Hematopoietic multipotent progenitor cell treated with erythropoietin and hydrocortisone succinate and interleukin-3 and kit ligand, for 17 days (in vitro differentiated cells): Measurements from ENCODE around the gene ARHGEF37.

ENCODE experiments used
- DNase-seq: peaks from one replicate; pipeline ENCODE4 v3.0.0-alpha.2; 2015; ENCODE audit warnings: low spot score

The ARHGEF37 gene

GRCh38 chr5:149628846-149629388 is 47.6 kb downstream of the ARHGEF37 start:
- no peak for DNase-seq

- DNase-seq: no peak
Measured at GRCh38 chr5:149629421-149629820, 48.1 kb downstream of the ARHGEF37 start.

- DNase-seq: no peak
Measured at GRCh38 chr5:149630337-149630736, 49.0 kb downstream of the ARHGEF37 start.

- no peak for DNase-seq
Measured at GRCh38 chr5:149631506-149631905, 50.2 kb downstream of the ARHGEF37 start.

GRCh38 chr5:149632311-149633251 is 51.3 kb downstream of the ARHGEF37 start:
- peak; percentile 65 for DNase-seq

GRCh38 chr5:149633476-149634350 is 52.4 kb downstream of the ARHGEF37 start:
- no peak for DNase-seq

- DNase-seq: no peak
Measured at GRCh38 chr5:149635394-149635793, 54.1 kb downstream of the ARHGEF37 start.

GRCh38 chr5:149636191-149636860 is 55.0 kb downstream of the ARHGEF37 start:
- DNase-seq: no peak

- peak; percentile 76 for DNase-seq
Measured at GRCh38 chr5:149636861-149637246, 55.6 kb downstream of the ARHGEF37 start.

GRCh38 chr5:149638136-149638535 is 56.8 kb downstream of the ARHGEF37 start:
- DNase-seq: no peak

GRCh38 chr5:149638546-149639241 is 57.4 kb downstream of the ARHGEF37 start:
- DNase-seq: no peak

- DNase-seq: no peak
Measured at GRCh38 chr5:149639737-149640136, 58.4 kb downstream of the ARHGEF37 start.

- no peak for DNase-seq
Measured at GRCh38 chr5:149640350-149640999, 59.2 kb downstream of the ARHGEF37 start.

GRCh38 chr5:149641000-149641576 is 59.8 kb downstream of the ARHGEF37 start:
- no peak for DNase-seq

- DNase-seq: no peak
Measured at GRCh38 chr5:149641600-149641999, 60.3 kb downstream of the ARHGEF37 start.

- no peak for DNase-seq
Measured at GRCh38 chr5:149643781-149644180, 62.5 kb downstream of the ARHGEF37 start.

GRCh38 chr5:149644629-149645028 is 63.3 kb downstream of the ARHGEF37 start:
- no peak for DNase-seq

- no peak for DNase-seq
Measured at GRCh38 chr5:149645236-149645635, 63.9 kb downstream of the ARHGEF37 start.

- no peak for DNase-seq
Measured at GRCh38 chr5:149645725-149646124, 64.4 kb downstream of the ARHGEF37 start.

- no peak for DNase-seq
Measured at GRCh38 chr5:149646564-149646963, 65.3 kb downstream of the ARHGEF37 start.
